GM21717 (cell line): ENCODE measurements around the gene TNFAIP8.
"Not testable (repeated sequence)": the region's sequence is repeated elsewhere in the genome, so short reads cannot be mapped to it uniquely, and the experiment has no call there.

Source experiments
- ATAC-seq: cut with Tn5 transposase; IDR thresholded peaks from one replicate; pipeline ENCODE4 v1.9.1; 2021; ENCODE audit warnings: mild to moderate bottlenecking, moderate library complexity; ENCODE audit not compliant: unreplicated experiment

The TNFAIP8 gene

GRCh38 chr5:119412279-119413227 lies 56.7 kb downstream of the TNFAIP8 start:
- no peak for ATAC-seq

- ATAC-seq: not testable (repeated sequence)
Observed at GRCh38 chr5:119414124-119414734, 58.4 kb downstream of the TNFAIP8 start.

- ATAC-seq: no peak
Observed at GRCh38 chr5:119417891-119418605, 62.2 kb downstream of the TNFAIP8 start.

GRCh38 chr5:119418606-119419100 lies 62.8 kb downstream of the TNFAIP8 start:
- peak; percentile 75 for ATAC-seq

GRCh38 chr5:119420169-119420568 lies 64.3 kb downstream of the TNFAIP8 start:
- no peak for ATAC-seq

- no peak for ATAC-seq
Observed at GRCh38 chr5:119426057-119426456, 70.2 kb downstream of the TNFAIP8 start.

GRCh38 chr5:119427060-119427459 lies 71.2 kb downstream of the TNFAIP8 start:
- no peak for ATAC-seq

- ATAC-seq: not testable (repeated sequence)
Observed at GRCh38 chr5:119427596-119427995, 71.8 kb downstream of the TNFAIP8 start.

- ATAC-seq: not testable (repeated sequence)
Observed at GRCh38 chr5:119428166-119428565, 72.3 kb downstream of the TNFAIP8 start.

GRCh38 chr5:119428574-119428973 lies 72.8 kb downstream of the TNFAIP8 start:
- ATAC-seq: not testable (repeated sequence)

GRCh38 chr5:119432674-119433237 lies 76.9 kb downstream of the TNFAIP8 start:
- not testable (repeated sequence) for ATAC-seq

- ATAC-seq: peak; percentile 96
Observed at GRCh38 chr5:119435436-119436132, 79.8 kb downstream of the TNFAIP8 start.

- ATAC-seq: not testable (repeated sequence)
Observed at GRCh38 chr5:119437785-119438586, 82.2 kb downstream of the TNFAIP8 start.

GRCh38 chr5:119438587-119438917 lies 82.7 kb downstream of the TNFAIP8 start:
- ATAC-seq: not testable (repeated sequence)

GRCh38 chr5:119439140-119439631 lies 83.4 kb downstream of the TNFAIP8 start:
- no peak for ATAC-seq

- not testable (repeated sequence) for ATAC-seq
Observed at GRCh38 chr5:119439632-119440031, 83.8 kb downstream of the TNFAIP8 start.

- not testable (repeated sequence) for ATAC-seq
Observed at GRCh38 chr5:119444643-119445042, 88.8 kb downstream of the TNFAIP8 start.

GRCh38 chr5:119445544-119445943 lies 89.7 kb downstream of the TNFAIP8 start:
- ATAC-seq: no peak
